Bronchial epithelial cell (primary cell): Measurements from ENCODE around the gene VEGFD. TPM values are rescaled to one million over a fixed set of nuclear protein-coding genes. Genes with fewer than 3 reads are reported as not detected.

Experiments used
- DNase-seq: peaks from one replicate; pipeline ENCODE4 v3.0.0-alpha.2; 2010; ENCODE audit warnings: low read depth
- FAIRE-seq: peaks from 2 replicates; lab custom pipeline; 2011; peaks lifted over from hg19 to GRCh38; lab: Jason Lieb, UNC
- H3K27me3 ChIP-seq: 2 replicates; pipeline ENCODE4 v1.5.1; 2011; ENCODE audit warnings: low read length; ENCODE audit not compliant: control insufficient read depth, insufficient read depth
- H3K36me3 ChIP-seq: 2 replicates; pipeline ENCODE4 v1.5.1; 2011; ENCODE audit warnings: low read length; ENCODE audit not compliant: control insufficient read depth, insufficient read depth
- H3K4me3 ChIP-seq: 2 replicates; pipeline ENCODE4 v1.5.1; 2011; ENCODE audit warnings: mild to moderate bottlenecking, low read depth, low read length, control low read depth
- CTCF ChIP-seq: IDR thresholded peaks from 2 replicates; pipeline ENCODE4 v1.5.1; 2011; ENCODE audit warnings: mild to moderate bottlenecking, moderate library complexity, low read length, control low read depth, inconsistent platforms; ENCODE audit not compliant: insufficient read depth, severe bottlenecking
- total RNA-seq: library from RNA; depleted of rRNA; stranded (reverse); fragments of >200 nt; gene quantifications from 2 replicates; pipeline ENCODE4 v1.2.1, GENCODE V29; 2014

VEGFD gene
- total RNA-seq, 1 donor from 2014 or later, result 0.26 TPM

- no peak overlapping the region for H3K4me3 ChIP-seq
- no peaks in the 10 kb centered on the region for H3K36me3 ChIP-seq
- H3K27me3 ChIP-seq, result no peaks in the 10 kb centered on the region
- DNase-seq (no peak), FAIRE-seq (no peak)
- no peak for TF ChIP-seq CTCF
Observed at GRCh38 chrX:15301924-15302323, 82.3 kb downstream of the VEGFD start.

GRCh38 chrX:15299941-15300851 lies 84.0 kb downstream of the VEGFD start:
- TF ChIP-seq CTCF, result peak; percentile 20
- FAIRE-seq (no peak), DNase-seq (no peak)
- Histone ChIP-seq H3K36me3 (no peaks in the 10 kb centered on the region), H3K27me3 (no peaks in the 10 kb centered on the region), H3K4me3 (no peak overlapping the region)

GRCh38 chrX:15298780-15299179 lies 85.4 kb downstream of the VEGFD start:
- FAIRE-seq (no peak), DNase-seq (no peak)
- H3K27me3 ChIP-seq, result no peaks in the 10 kb centered on the region
- H3K36me3 ChIP-seq, result no peaks in the 10 kb centered on the region
- H3K4me3 ChIP-seq, result no peak overlapping the region
- no peak for TF ChIP-seq CTCF

- Histone ChIP-seq H3K27me3 (no peaks in the 10 kb centered on the region), H3K4me3 (no peak overlapping the region), H3K36me3 (no peaks in the 10 kb centered on the region)
- TF ChIP-seq CTCF, result no peak
- DNase-seq (no peak), FAIRE-seq (no peak)
Observed at GRCh38 chrX:15298201-15298600, 86.0 kb downstream of the VEGFD start.

Other genes with a start within 250 kb of the VEGFD start
- gene ASB9, start 114.3 kb downstream of the VEGFD start, total RNA-seq, result not detected in 2 replicates
- not detected in 2 replicates for gene ASB11, start 68.8 kb downstream of the VEGFD start, total RNA-seq
- 45.0 and 67.0 TPM in 2 replicates for gene PIGA, start 48.9 kb downstream of the VEGFD start, total RNA-seq
- gene PIR, start 108.9 kb upstream of the VEGFD start, total RNA-seq, result 23.7 and 35.8 TPM in 2 replicates
- gene BMX, start 116.4 kb upstream of the VEGFD start, total RNA-seq, result not detected in 2 replicates
- gene ACE2, start 216.5 kb upstream of the VEGFD start, total RNA-seq, result 1.2 TPM in 1 of 2 replicates, not detected in the other